RWPE1 (cell line): ENCODE measurements around the gene CD226.

Experiments used
- CTCF ChIA-PET: fragments of 350-600 bp; sonication (Branson Sonifier 250); formaldehyde crosslinking; extraction: SDS; loops from one replicate; lab custom pipeline; 2021; lab: Yijun Ruan, JAX
- POLR2A ChIA-PET: fragments of 400-600 bp; formaldehyde crosslinking; extraction: SDS; loops from one replicate; lab custom pipeline; 2020; ENCODE audit warnings: antibody characterized with exemption; ENCODE audit not compliant: low non-redundant PET; lab: Yijun Ruan, JAX
- DNase-seq: peaks from one replicate; pipeline ENCODE4 v3.0.0; 2012; ENCODE audit warnings: low spot score
- H3K27ac ChIP-seq: fragments of 450-650 bp; 2 replicates; pipeline ENCODE4 v1.5.1; 2017
- CTCF ChIP-seq: fragments of 450-650 bp; conservative IDR thresholded peaks from 2 replicates; pipeline ENCODE4 v1.5.1; 2017; ENCODE audit warnings: low read depth, mild to moderate bottlenecking

CD226 gene

DNA sequence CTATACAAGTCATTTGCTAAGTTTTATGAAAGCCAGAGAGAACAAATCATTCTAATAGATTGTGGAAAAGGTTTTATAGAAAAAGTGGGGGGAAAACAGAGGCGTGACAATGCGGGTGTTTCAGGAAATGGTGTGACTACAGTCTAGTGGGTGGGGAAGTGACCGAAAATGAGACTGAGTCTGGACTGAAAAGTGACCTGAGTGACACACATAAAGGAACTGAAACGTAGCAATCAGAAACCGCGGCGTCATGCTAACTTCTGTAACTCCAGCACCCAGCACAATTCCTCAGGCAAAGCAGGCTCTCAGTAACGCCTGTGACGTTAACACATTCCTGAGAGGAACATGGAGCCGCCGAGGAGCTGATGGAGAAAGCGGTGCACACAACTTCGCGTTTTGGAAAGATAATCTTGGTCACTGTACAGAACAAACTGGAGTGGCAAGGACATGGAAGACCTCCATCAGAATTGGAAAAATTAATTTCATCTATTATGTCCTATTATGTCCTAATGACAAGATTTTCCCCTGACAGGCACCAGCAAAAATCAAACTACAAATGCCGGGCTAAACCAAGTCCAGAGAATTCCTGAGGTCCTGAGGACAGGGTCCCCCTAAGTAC lies 1.4 kb upstream of the CD226 start:
- no peak for TF ChIP-seq CTCF
- ChIA-PET POLR2A (no interaction called here), CTCF (no interaction called here)
- H3K27ac ChIP-seq, result no peak overlapping the region
- DNase-seq, result no peak

DNA sequence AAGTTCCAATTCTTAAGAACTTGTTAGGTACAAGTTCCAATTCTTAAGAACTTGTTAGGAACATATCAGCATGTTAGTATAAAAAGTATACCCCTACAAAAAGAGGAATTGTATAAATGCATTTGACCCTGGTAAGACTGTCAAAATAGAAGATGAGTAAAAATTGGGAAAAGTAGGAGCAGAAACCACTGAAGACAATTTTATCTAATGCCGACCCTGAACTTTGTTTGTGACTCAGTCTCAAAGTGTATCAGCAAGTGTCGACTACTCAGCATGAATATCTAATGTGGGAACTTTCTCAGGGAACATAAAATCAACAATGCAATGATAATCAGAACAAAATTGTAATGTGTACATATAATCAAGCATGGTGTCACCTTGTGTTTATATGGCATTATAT lies 583 bp upstream of the CD226 start:
- DNase-seq, result no peak
- POLR2A ChIA-PET, result no interaction called here
- no peak overlapping the region for H3K27ac ChIP-seq
- TF ChIP-seq CTCF, result no peak
- CTCF ChIA-PET, result no interaction called here

DNA sequence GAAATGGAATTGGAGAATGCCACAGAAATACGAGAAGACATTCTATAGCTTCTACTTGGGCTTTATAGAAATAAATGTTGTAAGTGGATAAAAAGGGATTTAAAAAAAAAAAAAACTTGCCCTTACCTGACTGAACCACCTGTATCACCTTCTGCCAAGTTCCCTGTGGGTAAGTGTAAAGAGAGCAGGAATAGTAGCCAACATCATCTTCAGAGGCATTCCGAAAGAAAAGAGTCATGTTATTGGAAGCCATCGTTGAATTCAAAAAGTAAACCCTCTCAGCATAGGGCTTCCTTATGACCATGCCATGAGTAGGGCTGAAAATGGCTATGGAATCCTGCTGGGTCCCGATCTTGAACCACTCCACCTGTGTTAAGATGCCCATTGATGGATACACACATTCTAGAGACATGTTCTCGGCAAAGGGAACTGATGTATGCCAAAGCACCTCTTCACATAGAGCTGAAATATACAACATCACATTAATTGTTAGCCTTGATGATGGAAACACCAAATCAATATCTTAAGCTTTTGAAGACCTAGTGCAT lies 991 bp downstream of the CD226 start:
- ChIA-PET POLR2A (no interaction called here), CTCF (no interaction called here)
- TF ChIP-seq CTCF, result no peak
- H3K27ac ChIP-seq, result no peak overlapping the region
- DNase-seq, result no peak

DNA sequence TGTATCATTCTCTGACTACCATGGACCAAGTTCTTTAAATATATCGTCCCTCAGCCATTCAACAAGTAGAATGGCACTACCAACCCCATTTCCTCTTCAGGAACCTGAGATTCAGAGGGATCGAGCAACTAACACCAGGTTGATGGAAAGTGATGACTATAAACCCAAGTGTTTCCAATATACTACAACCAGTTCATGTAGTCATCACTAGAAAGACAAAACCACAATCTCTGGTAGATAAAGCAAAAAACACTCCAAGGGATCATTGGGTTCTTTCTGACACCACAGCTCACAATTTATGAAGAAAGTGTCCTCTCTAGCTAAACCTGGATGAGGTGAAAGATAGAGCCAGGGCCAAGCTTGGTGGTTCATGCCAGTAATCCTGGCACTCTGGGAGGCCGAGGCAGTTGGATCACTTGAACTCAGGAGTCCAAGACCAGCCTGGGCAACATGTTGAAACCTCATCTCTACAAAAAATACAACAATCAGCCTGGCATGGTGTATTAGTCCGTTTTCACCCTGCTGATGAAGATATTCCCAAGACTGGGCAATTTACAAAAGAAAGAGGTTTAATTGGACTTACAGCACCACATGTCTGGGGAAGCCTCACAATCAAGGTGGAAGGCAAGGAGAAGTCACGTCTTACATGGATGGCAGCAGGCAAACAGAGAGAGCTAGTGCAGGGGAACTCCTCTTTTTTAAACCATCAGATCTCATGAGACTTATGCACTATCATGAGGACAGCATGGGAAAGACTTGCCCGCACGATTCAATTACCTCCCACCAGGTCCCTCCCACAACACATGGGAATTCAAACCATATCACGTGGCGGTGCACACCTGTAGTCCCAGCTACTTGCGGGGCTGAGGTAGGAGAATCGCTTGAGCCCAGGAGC lies 2.2 kb downstream of the CD226 start:
- no peak for TF ChIP-seq CTCF
- ChIA-PET POLR2A (no interaction called here), CTCF (no interaction called here)
- DNase-seq, result no peak
- H3K27ac ChIP-seq, result no peak overlapping the region

DNA sequence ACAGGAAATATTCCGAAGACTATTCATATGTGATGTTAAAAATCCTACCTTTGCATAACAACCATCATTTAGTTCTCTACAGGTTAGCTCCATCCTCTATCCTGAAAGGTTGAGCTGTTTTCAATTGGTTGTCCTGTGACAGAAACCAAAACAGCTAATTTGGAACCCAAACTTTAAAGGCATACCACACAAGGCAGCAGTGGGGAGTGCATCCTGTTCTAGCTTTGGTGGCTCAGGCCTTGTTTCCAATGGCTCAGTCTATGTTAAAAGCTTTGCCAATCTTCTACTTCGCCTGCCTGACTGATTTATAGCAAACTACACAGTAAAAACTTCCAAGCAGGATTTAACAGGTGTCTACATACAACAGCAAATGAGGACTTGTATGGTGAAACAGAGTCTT lies 3.2 kb downstream of the CD226 start:
- CTCF ChIA-PET, result no interaction called here

More for the DNA sequence above, 3.2 kb downstream of the CD226 start:
- TF ChIP-seq CTCF, result no peak
- DNase-seq, result no peak
- POLR2A ChIA-PET, result no interaction called here
- H3K27ac ChIP-seq, result no peak overlapping the region
